Measurements from ENCODE around the gene LGMN.

- TF ChIP-seq CTCF (IDR thresholded peaks at IDR 0.05) (no peak), EP300 (IDR thresholded peaks at IDR 0.05) (no peak)
Observed at GRCh38 chr14:92679246-92679645, 69.2 kb downstream of the LGMN start.

Measured in tibial nerve (tissue), 4 donors.